ENCODE measurements around the gene CCL18.

DNA sequence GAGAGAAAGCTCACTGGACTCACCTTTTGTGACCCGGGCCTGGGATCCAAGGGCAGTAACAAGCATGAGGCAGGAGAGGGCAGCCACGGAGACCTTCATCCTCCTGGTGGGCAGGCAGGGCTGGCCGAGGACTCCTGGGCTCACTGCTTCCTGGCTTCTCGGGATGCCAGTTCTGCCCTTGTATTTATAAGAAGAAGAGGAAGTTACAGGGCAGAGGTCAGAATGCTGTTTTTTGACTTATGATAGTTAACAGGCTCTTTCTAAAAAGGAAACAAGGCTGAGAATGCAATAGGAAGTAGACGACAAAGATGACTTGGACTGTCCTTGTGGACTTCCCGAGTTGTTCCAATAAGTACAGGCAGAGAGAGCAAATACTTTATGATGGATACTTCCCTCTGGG is 46.3 kb upstream of the CCL18 start, which contains the start of gene CCL23:
- TF ChIP-seq, protein P1, sequence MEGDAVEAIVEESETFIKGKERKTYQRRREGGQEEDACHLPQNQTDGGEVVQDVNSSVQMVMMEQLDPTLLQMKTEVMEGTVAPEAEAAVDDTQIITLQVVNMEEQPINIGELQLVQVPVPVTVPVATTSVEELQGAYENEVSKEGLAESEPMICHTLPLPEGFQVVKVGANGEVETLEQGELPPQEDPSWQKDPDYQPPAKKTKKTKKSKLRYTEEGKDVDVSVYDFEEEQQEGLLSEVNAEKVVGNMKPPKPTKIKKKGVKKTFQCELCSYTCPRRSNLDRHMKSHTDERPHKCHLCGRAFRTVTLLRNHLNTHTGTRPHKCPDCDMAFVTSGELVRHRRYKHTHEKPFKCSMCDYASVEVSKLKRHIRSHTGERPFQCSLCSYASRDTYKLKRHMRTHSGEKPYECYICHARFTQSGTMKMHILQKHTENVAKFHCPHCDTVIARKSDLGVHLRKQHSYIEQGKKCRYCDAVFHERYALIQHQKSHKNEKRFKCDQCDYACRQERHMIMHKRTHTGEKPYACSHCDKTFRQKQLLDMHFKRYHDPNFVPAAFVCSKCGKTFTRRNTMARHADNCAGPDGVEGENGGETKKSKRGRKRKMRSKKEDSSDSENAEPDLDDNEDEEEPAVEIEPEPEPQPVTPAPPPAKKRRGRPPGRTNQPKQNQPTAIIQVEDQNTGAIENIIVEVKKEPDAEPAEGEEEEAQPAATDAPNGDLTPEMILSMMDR (IDR thresholded peaks at IDR 0.05), result no peak
- no peak for TF ChIP-seq EZH2 (IDR thresholded peaks at IDR 0.05; ENCODE audit: borderline replicate concordance, insufficient read depth, low read depth, low read length, poor library complexity, severe bottlenecking)

Data from B cell (primary cell).